Limb (tissue), 2 donors: ENCODE data around the gene TFB1M.
A peak's percentile ranks its signal among the peaks of the same experiment; 100 is the strongest.
"Not testable (repeated sequence)": the region's sequence is repeated elsewhere in the genome, so short reads cannot be mapped to it uniquely, and the experiment has no call there.

Experiments used
- DNase-seq, 2 donors: peaks; one replicate each; pipeline ENCODE4 v3.0.0-alpha.2; 2016; ENCODE audit errors: extremely low spot score in 2 of 2

The TFB1M gene

DNA sequence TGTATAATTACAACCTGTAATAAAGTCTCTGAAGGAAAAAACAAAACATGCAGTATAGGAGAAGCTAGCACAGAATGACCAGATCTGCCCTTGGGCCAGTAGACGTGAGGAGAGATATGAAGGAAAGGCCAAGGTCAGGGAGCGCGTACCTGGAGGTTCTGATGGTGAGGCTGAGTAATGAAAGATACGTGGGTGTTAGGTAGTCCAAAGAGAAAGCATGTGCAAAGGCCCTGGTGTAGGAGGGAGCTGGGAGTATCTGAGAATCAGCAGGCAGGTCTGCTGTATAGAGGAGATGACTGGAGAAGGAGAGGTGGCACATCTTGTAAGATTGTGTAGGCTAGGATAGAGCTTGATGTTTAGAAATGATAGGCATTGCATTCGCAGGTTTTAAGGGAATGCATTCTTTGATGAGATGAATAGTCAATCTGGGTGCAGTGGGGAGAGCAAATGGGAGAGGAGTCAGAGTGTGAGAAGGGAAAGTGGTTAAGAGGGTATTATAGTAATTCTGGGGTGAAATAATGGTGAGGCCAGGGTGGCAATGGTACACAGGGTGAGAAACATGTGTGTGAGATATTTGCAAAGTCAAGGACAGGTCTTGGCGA lies 15.9 kb upstream of the TFB1M start:
- DNase-seq = no peak

DNA sequence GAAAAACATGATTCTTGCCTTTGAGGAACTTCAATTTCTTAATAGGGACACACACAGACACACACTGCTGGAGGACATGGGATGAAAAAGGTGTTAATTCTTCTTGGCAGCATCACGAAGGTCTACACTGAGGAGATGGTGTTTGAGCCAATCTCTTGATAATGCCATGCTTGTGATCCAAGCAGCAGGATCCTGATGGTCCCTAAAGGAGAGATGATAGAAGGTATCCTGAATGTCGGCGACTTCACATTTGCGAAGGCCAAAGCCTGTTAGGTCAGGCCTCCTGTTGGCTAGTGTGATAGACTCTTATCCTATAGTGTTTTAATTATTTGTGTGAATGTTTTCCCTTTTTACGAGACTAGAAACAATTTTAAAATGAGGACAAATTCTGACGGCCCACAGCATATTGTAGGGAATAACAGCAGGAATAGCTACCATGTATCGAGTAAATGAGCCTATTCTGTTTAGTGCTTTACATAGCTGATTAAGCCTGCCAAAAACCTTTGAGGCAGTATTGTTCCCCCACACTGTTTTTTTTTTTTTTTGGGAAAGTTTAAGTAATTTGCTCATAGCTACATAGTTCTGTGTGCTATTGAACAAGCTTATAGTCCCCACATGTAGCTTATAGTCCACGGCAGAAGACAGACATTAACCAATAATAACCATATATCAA lies 15.3 kb upstream of the TFB1M start:
- DNase-seq = no peak

DNA sequence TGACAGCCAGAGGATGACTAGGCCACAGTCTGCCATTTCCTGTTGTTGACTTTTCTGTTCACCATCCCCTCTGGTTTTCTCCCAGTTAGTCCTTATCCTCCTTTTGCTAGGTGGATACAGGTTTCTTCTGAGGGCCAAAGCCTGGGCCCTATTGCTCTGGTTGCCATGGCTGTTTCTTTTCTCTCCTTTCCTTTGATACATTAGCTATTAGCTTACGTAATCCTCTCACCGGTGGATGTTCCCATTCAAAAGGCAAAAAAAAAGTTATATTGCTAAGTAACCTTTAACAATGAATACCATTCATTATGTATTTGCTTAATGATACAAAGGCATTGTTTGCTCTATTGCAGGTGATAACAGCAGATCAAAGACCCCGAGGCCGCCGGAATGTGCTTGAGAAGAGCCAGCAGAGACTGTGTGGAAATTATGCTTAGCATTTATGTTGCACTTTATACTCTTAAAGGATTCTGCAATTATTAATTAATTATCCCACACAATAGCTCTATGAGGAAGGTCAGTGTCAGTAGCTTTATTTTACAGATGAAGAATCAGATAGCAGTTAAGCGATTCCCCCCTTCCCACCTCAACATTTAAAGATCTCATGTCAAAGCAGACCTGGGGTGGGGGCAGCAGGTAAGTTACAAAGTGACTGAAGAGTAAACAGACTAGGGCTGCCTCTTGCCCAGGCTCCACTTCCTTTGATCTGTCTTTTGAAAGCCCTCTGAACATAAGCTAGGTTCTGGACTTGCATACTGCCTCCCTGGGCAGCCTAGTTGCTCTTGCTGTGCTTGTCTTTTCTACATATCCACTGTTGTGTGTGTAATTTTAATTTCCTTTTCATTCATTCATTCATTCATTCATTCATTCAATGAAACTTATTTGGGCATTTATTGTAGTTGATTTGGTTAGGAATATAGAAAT lies 14.5 kb upstream of the TFB1M start:
- no peak for DNase-seq

DNA sequence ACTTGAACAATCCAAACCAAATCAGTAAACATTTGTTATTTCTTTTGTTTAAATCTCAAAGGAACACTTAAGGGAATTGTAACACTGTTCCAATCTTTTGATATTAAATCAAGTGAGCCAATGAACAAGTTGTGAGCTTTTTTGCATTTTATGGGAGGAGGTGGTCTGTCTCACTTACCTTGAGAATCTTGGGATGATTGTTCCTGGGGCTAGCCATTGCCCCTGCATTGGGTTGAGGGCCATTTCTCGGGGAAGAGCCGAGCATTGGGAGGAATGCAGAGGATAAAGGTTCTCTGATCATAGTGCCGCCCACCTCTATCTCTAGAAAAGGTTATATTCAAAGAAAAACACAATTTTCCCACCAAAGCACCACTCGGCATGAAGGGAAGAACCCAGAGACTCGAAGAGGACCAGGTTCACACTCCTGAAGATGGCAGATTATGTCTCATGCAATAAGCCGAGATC lies 13.8 kb upstream of the TFB1M start:
- DNase-seq = no peak

DNA sequence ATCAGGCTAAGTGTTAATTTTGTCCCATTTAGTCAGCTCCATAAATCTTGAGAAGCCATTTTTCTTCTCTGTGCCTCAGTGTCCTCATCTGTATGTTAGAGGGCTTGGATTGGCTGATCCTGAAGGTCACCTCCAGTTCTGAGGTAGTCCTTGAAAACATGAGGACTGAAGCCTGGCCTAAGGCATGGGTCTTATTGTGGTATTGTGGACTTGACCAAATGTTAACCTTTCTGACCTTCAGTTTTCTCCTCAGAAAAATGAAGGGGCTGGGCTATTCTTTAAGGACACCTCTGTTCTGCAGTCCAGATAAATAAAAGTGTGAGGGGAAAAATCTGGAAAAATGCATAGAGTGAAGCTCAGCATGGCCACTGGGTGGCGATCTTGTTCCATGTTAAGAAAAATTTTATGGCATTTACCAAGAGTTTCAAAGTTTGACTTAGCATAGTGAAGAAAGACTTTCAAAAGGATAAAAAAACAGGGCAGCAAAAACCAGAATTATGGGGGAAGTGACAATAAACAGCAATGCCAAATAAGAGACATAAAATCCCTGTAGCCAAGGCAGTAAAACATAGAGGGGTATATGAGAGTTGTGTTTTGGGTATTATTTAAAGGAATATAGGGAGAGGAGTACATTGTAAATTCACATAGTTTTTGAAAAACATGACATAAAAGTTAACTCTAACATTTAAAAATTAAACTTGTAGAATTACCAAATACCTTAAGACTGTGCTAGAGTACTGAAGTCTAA lies 13.2 kb upstream of the TFB1M start:
- DNase-seq = peak; percentile 74 to 86

DNA sequence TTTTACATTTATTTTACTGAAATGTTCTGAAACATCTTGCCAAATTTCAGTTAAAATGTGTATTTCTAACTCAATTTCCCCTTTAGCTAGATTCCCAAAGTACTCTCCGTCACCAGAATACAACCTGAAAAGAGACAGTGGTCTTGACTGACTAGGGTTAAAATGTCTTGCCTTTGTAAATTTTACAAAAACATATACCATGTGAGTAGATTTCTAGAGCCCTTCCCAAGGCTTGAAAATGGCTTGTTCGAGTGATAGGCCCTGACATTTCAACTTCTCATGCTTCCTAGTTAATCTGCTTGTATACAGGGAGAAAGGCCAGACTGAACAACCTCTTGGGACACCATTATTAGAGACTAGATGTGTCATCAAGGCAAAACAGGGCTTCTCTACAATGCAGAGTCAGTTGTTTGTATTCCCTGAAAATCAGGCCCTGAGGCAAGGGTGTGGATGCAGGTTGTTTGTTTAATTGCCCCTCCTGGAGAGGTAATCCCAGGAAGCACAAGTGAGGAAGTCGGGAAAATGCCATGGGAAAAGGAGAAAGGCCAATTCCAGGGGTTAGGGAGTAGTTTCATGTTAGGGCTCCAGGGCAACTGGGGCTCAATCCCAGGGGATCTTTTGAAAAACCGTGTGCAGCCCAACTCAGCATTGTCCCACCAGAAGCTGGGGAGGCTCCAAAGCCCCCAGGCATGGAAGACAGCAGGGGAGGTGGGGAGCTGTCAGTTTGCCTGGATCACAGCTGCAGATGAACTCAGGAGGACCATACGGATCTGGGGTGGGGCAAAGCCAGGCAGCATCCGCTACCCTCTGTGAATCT lies 11.6 kb upstream of the TFB1M start:
- no peak for DNase-seq

DNA sequence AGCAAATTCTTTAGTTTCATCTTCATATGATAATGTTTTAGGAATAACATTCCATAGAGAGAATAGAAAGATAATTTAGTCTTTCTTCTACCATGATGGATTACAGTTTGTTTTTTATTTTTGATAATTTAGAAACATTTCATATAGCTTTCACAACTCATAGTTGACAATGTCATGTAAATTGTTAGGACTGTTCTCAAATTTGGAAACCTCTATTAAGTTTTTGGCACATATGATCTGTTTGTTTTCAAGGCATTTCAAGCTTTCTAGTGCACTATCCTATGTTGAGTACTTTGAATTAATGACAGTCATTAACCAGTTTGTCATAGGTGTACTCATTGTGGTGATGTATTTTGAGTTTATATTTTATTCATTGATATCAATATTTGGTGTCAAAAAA lies 10.7 kb upstream of the TFB1M start:
- no peak for DNase-seq

DNA sequence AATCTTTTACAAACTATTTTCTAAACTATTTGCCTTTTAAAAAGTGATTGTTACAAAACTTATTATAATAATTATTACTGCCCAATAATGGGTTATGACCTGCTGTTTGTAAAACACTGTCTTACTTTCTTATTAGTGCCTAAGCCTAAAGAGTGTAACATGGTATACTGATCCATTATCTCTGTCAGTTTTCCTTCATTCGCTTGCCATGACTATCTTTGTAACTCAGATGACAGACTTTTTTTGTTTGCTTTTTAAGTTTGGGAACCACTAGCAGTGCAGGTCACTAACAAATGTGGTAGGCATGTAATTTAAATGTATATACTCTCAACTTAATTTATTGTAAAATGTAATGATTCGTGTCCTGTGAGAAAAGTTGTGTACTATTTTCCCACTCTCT lies 9.9 kb upstream of the TFB1M start:
- no peak for DNase-seq

DNA sequence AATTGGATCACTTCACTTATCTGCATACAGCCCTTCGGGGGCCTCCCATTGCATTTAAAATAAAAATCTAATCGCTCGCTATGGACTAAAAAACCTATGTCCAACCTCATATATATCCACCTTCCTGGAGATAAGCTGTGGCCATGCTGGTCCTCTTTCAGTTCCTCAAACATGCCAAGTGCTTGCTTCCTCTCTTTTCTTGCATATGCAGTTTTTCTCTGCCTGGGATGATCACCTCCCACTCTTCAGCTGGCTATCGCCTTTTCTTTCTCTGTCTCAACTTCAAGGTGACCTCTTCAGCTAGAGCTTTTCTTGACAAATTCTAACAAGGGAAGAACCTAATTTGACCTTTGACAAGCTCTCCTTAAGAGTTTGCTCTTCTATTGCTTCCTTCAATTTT lies 5.6 kb upstream of the TFB1M start:
- DNase-seq = no peak

DNA sequence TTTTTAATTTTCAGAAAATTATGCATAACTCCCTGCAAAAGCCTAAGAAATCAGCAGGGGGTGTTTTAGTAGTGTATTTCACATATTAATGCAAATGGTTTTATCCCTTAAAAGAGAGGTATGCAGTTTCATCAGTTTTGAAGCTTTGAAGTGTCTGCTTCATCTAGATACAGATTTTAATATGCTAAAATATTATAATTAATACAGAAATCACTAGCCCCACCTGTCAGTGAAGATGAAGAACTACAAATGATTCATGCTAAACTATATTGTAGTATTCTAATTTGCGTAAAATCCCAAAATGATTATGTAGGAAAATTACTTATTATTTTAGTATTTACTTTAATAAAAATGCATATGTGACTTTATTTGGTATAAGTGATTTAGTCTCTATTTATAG lies 2.9 kb upstream of the TFB1M start:
- no peak for DNase-seq

DNA sequence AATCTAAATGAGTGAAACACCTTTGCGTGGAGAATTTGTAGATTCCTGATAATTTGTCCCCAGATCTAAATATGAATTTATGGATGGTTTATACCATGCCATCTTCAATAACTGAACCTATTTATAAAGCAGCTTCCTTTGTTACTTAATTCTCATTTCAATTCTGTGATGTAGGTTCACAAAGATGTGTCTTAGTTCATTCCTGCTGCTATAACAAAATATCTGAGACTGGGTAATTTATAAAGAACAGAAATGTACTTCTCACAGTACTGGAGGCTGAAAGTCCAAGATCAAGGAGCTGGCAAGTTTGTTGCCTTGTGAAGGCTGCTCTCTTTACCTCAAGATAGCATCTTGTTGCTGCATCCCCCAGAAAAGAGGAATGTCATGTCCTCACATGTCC lies 2.1 kb upstream of the TFB1M start:
- DNase-seq = no peak

DNA sequence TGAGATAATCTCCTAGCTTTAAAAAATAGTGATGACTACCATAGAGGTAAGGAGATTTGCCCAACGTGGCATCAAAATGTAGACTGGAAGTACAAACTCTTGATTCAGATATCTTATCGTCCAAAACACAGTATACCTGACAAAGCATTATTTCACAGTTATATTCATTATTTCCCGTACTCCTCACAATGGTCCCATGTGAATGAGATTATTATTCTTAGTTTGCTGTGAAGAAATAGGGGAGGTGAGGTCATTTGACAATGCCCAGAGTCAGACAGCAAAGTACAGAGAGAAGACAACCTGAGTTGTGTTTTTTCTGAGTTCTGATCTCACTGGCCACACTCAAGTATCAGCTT lies 1.2 kb upstream of the TFB1M start:
- DNase-seq = no peak

DNA sequence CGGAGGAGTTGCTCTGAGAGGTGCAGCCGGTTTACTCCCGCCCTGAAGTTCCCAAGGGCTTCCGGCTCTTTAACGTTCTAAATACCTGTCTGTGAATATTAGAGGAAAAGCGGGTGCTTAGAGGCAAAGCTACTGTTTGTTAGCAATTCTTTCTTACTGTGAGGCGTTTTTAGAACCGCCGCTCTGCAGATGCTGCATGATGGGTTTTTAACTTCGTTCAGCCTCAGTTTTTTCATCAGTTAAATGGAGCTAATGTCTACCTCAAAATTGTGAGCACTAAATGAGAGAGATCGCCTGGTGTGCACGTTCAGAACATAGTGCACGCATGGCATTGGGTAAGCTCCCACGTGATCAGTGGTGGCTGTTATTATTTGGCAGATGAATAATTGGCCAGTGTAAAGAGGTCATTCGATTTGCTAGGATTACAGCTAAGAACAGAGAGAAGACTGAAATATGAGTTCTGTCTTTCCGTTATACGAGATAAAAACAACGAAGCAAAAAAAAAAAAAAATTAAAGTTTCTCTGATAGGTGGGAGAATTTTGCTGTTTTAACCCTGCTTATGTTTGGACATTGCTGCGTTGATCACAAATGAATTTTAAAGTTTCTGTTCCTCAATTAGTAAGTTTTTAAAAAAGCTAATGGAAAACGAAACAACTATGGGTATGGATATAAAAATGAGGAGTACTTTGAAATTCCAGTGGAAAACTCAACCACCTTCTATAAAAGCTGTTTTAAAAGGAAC lies 660 bp upstream of the TFB1M start:
- no peak for DNase-seq

DNA sequence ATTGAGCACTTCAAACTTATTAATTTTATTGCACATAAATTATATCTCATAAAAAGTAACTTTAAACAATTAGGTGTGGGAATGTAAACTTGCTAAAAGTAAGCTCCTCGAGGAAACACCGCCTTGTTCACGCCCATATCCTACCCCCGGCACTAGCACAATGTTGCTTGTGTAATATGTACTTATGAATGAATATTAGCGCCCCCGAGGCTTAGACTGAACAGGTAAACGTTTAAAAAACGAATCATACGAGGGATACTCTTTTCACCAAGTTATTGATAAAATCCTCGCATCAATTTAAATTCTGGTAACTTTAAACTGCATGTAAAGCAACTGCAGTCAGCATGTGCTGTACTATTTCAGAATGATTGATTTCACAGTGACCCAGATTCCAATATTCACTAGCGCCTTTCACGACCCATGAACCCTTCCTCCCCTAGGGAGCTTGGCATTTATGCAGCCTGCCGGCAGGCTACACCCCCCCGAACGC lies 637 bp downstream of the TFB1M start:
- no peak for DNase-seq

DNA sequence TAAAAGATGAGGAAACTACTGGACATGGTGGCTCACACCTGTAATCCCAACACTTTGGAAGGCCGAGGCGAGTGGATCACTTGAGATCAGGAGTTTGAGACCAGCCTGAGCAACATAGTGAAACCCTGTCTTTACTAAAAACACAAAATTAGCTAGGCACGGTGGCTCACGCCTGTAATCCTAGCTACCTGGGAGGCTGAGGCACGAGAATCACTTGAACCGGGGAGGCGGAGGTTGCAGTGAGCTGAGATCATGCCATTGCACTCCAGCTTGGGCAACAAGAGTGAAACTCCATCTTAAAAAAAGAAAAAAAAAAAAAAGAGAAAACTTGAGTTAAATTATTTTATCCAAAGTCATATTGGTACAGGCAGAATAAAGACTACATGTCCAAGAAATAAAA lies 1.3 kb downstream of the TFB1M start:
- not testable (repeated sequence) for DNase-seq

DNA sequence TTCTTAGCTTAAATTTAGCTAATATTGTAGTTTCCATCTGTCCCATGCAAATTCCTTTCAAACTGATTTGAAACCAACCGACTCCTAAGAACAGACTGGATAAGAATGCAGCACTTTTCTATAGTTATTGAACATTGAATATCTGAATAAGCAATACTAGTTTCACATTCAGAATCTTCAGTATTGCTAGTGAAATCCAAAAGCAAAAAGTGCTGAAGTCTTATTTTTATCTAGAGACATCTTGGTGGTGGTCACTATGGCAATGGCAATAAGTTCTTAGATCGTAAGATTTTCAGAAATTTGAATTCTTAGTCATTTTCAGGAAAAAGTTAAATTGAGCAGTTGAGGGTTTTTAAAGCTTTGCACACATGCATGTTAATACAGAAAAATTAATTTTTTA lies 2.7 kb downstream of the TFB1M start:
- DNase-seq = no peak

DNA sequence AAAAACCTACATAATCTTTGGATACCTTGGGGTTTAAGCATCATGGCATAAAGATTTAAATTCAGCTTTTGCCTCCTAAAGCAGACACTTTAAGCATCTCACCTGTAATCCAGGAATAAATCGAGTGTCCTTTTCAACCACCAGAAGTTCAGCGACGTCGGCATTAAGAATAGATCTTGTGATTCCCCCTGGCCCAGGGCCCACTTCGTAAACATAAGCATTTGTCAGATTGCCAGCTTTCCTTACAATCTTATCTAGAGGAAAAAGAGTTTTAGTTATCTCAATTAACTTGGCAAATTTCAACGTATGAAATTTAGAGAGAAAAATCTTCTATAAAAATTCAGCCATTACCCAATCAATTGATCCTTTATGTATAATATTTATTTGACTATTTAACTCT lies 3.2 kb downstream of the TFB1M start:
- no peak for DNase-seq

DNA sequence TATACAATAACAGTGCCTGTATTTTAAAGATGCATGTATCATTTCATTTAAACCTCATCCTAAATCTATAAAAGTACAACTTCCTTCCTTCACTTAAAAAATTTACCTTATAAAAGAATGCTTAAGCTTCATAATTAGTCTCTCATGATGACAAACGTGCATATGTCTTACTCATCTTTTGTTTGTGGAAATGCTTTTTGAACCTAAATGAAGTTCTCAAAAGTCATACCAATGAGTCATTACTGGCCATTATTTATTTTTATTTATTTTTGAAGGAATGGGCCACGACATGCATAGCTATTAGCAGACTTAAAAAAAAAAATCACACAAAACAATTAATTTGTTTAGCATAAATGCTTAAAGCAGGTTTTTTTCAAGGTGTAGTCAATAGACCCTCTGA lies 3.7 kb downstream of the TFB1M start:
- DNase-seq = no peak

DNA sequence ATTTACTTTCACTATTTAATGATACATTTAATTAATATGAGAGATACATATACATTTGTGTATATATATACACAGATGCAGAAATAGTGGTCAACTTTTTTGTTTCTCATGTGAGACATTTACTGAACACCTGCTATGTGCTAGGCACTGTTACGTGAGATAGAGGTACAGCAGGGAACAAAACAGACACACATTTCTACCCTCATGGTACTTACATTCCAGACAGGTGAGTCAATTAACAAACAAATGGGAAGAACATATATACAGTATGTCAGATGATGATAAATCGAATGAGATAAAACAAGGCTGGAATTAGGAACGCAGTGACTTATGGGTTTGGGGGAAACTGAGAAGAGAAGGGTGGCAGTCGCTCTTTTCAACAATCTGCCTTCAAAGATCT lies 5.1 kb downstream of the TFB1M start:
- DNase-seq = no peak

DNA sequence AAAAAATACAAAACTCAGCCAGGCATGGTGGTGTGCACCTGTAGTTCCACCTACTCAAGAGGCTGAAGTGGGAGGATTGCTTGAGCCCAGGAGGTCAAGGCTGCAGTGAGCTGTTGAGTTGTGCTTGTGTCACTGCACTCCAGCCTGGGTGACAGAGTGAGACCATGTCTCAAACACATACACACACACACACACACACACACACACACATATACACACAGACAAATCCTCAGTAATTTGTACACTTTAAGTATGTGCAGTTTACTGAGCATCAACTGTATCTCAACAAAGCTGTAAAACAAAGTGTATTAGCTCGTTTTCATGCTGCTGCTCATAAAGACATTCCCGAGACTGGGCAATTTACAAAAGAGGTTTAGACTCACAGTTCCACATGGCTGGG lies 7.3 kb downstream of the TFB1M start:
- no peak for DNase-seq
